PC-3 (cell line): ENCODE measurements around the gene RNF144B. TPM values are rescaled to one million over a fixed set of nuclear protein-coding genes. Genes with fewer than 3 reads are reported as not detected.
"Not testable (repeated sequence)": the region's sequence is repeated elsewhere in the genome, so short reads cannot be mapped to it uniquely, and the experiment has no call there.

Experiments used
- ATAC-seq: fragments of 200-7000 bp; cut with Tn5 transposase; 2 replicates; pipeline ENCODE4 v1.9.1; 2020; ENCODE audit warnings: mild to moderate bottlenecking, moderate library complexity
- BruUV-seq: library from RNA; stranded (reverse); fragments of 400-500 nt; replicated peaks from 2 replicates; lab custom pipeline; 2021; lab: Mats Ljungman, UMichigan
- CTCF ChIA-PET: fragments of 300-600 bp; sonication (Branson Sonifier 250); formaldehyde crosslinking; loops from one replicate; lab custom pipeline; 2022; ENCODE audit warnings: antibody characterized with exemption; lab: Charles Lee
- POLR2A ChIA-PET: fragments of 300-600 bp; sonication (Branson Sonifier 250); formaldehyde crosslinking; loops from one replicate; lab custom pipeline; 2022; ENCODE audit warnings: antibody characterized with exemption; ENCODE audit not compliant: unreplicated experiment; lab: Charles Lee
- DNase-seq: peaks from one replicate; pipeline ENCODE4 v3.0.0-alpha.2; 2015
- H2AFZ ChIP-seq: fragments of 300-600 bp; sonication (generic); 2 replicates; pipeline ENCODE4 v1.6.0; 2016; ENCODE audit warnings: antibody characterized with exemption, low read length
- H3F3A ChIP-seq: fragments of 300-600 bp; sonication (generic); one replicate; pipeline ENCODE4 v1.6.0; 2017; ENCODE audit warnings: antibody characterized with exemption, low read length, control low read depth, mild to moderate bottlenecking; ENCODE audit not compliant: unreplicated experiment
- H3K27ac ChIP-seq: fragments of 300-600 bp; sonication (generic); 2 replicates; pipeline ENCODE4 v1.5.1; 2016; ENCODE audit warnings: mild to moderate bottlenecking, low read length
- H3K27me3 ChIP-seq: fragments of 300-600 bp; sonication (generic); 2 replicates; pipeline ENCODE4 v1.6.1; 2016; ENCODE audit warnings: low read length, mixed read lengths
- H3K36me3 ChIP-seq: fragments of 300-600 bp; sonication (generic); 2 replicates; pipeline ENCODE4 v1.6.1; 2016; ENCODE audit warnings: low read depth, mixed run types, low read length, mixed read lengths
- H3K4me1 ChIP-seq: fragments of 300-600 bp; sonication (generic); 2 replicates; pipeline ENCODE4 v1.5.1; 2016; ENCODE audit warnings: low read length; ENCODE audit not compliant: insufficient read depth
- H3K4me2 ChIP-seq: fragments of 300-600 bp; sonication (generic); 2 replicates; pipeline ENCODE4 v1.6.0; 2016; ENCODE audit warnings: low read length
- H3K4me3 ChIP-seq: fragments of 300-600 bp; sonication (generic); 2 replicates; pipeline ENCODE4 v1.5.1; 2016; ENCODE audit warnings: mild to moderate bottlenecking, low read length, mixed read lengths
- H3K79me2 ChIP-seq: fragments of 300-600 bp; sonication (generic); 2 replicates; pipeline ENCODE4 v1.6.1; 2017; ENCODE audit warnings: low read length, mixed read lengths
- H3K9ac ChIP-seq: fragments of 300-600 bp; sonication (generic); 2 replicates; pipeline ENCODE4 v1.6.0; 2016; ENCODE audit warnings: mild to moderate bottlenecking, low read length
- H3K9me2 ChIP-seq: fragments of 300-600 bp; sonication (generic); replicated peaks from 2 replicates; pipeline ENCODE4 v1.6.1; 2016; ENCODE audit warnings: mixed run types, low read length, mixed read lengths
- H3K9me3 ChIP-seq: fragments of 300-600 bp; sonication (generic); 2 replicates; pipeline ENCODE4 v1.6.1; 2016; ENCODE audit warnings: low read length, mixed read lengths
- H4K20me1 ChIP-seq: fragments of 300-600 bp; sonication (generic); 2 replicates; pipeline ENCODE4 v1.6.1; 2016; ENCODE audit warnings: low read length, mixed read lengths
- CTCF ChIP-seq: fragments of 300-600 bp; sonication (generic); conservative IDR thresholded peaks from 2 replicates; pipeline ENCODE4 v1.5.1; 2017; ENCODE audit warnings: antibody characterized with exemption, low read depth, mild to moderate bottlenecking, low read length
- EZH2 ChIP-seq: fragments of 300-600 bp; sonication (generic); IDR thresholded peaks from one replicate; pipeline ENCODE4 v1.6.1; 2017; ENCODE audit warnings: antibody characterized with exemption, mild to moderate bottlenecking, low read length; ENCODE audit not compliant: unreplicated experiment
- EZH2phosphoT487 ChIP-seq: fragments of 300-600 bp; sonication (generic); IDR thresholded peaks from 2 replicates; pipeline ENCODE4 v1.6.1; 2018; ENCODE audit warnings: mild to moderate bottlenecking, antibody characterized with exemption, low read length, borderline replicate concordance
- intact Hi-C: fragments of 100-400 bp; cut with micrococcal nuclease; formaldehyde crosslinking; loops from 2 replicates; pipeline ENCODE4 v1.9.0; 2023
- total RNA-seq: library from RNA; depleted of rRNA; stranded (reverse); fragments of >200 nt; gene quantifications from 2 replicates; pipeline ENCODE4 v1.2.3, GENCODE V29; 2014

The RNF144B gene
- total RNA-seq, 1 experiment from 2014 or later, result 4.6 TPM

- no peaks in the 10 kb centered on the region for H4K20me1 ChIP-seq
- no TSS peak for BruUV-seq
- H3K27me3 ChIP-seq, result no peaks in the 10 kb centered on the region
- TF ChIP-seq EZH2phosphoT487 (no peak), CTCF (no peak), EZH2 (no peak)
- no peaks in the 10 kb centered on the region for H3K9me2 ChIP-seq
- H3K4me2 ChIP-seq, result no peak overlapping the region
- no peaks in the 10 kb centered on the region for H3K4me1 ChIP-seq
- intact Hi-C loops, result no loop called here
- POLR2A ChIA-PET, result no interaction called here
- no peak overlapping the region for H2AFZ ChIP-seq
- H3K27ac ChIP-seq, result no peak overlapping the region
- no peak overlapping the region for H3K9ac ChIP-seq
- ATAC-seq, result no peak
- CTCF ChIA-PET, result no interaction called here
- no peaks in the 10 kb centered on the region for H3K79me2 ChIP-seq
- H3K36me3 ChIP-seq, result no peaks in the 10 kb centered on the region
- no peaks in the 10 kb centered on the region for H3F3A ChIP-seq
- H3K9me3 ChIP-seq, result no peaks in the 10 kb centered on the region
- H3K4me3 ChIP-seq, result no peak overlapping the region
- DNase-seq, result no peak
These were observed 67.3 kb downstream of the RNF144B start for GRCh38 chr6:18454446-18454845.

- POLR2A ChIA-PET, result no interaction called here
- ATAC-seq (no peak), DNase-seq (no peak)
- H2AFZ ChIP-seq, result no peak overlapping the region
- H4K20me1 ChIP-seq, result no peaks in the 10 kb centered on the region
- no peak overlapping the region for H3K9ac ChIP-seq
- H3K36me3 ChIP-seq, result no peaks in the 10 kb centered on the region
- BruUV-seq, result no TSS peak
- H3K4me1 ChIP-seq, result no peaks in the 10 kb centered on the region
- no peaks in the 10 kb centered on the region for H3K27me3 ChIP-seq
- TF ChIP-seq EZH2phosphoT487 (no peak), CTCF (no peak), EZH2 (no peak)
- no peak overlapping the region for H3K4me2 ChIP-seq
- intact Hi-C loops, result no loop called here
- H3K9me2 ChIP-seq, result no peaks in the 10 kb centered on the region
- H3F3A ChIP-seq, result no peaks in the 10 kb centered on the region
- no peaks in the 10 kb centered on the region for H3K9me3 ChIP-seq
- no peaks in the 10 kb centered on the region for H3K79me2 ChIP-seq
- CTCF ChIA-PET, result no interaction called here
- no peak overlapping the region for H3K4me3 ChIP-seq
- no peak overlapping the region for H3K27ac ChIP-seq
These were observed 70.1 kb downstream of the RNF144B start for GRCh38 chr6:18457065-18457737.

- DNase-seq, H3K9me2 ChIP-seq, POLR2A ChIA-PET, H3K27me3 ChIP-seq, H3K9ac ChIP-seq, H3K36me3 ChIP-seq, H3K4me3 ChIP-seq, H3F3A ChIP-seq, ATAC-seq, intact Hi-C loops, H3K79me2 ChIP-seq, H3K4me2 ChIP-seq, H4K20me1 ChIP-seq, H3K27ac ChIP-seq, H3K9me3 ChIP-seq, H2AFZ ChIP-seq, H3K4me1 ChIP-seq, BruUV-seq, CTCF ChIA-PET: not testable (repeated sequence)
These were observed 70.9 kb downstream of the RNF144B start for GRCh38 chr6:18458086-18458485.
